ENCODE data around the gene KIF13A. TPM values are rescaled to one million over a fixed set of nuclear protein-coding genes. Genes with fewer than 3 reads are reported as not detected.

KIF13A gene
- total RNA-seq, 2 experiments from 2014 or later: not detected

- DNase-seq: no peak
- Mint-ChIP-seq H3K27me3 (ENCODE audit: low read depth) (no peaks in the 10 kb centered on the region), H3K36me3 (ENCODE audit: low read depth) (no peaks in the 10 kb centered on the region), H3K27ac (no peak overlapping the region), H3K9me3 (no peaks in the 10 kb centered on the region), H3K4me3 (no peak overlapping the region), H3K4me1 (ENCODE audit: low read depth) (peaks cover 6% of the 10 kb centered on the region)
- intact Hi-C loops (cut with micrococcal nuclease): no loop called here
- CTCF ChIA-PET: interaction anchor here (0.7 to 1.0 kb wide), 3 partner anchors 17 to 87 kb away, joined by 3 to 4 read pairs (median 4); no protein-coding TSS in a partner anchor
Observed at GRCh38 chr6:17719323-17720041, 268.0 kb downstream of the KIF13A start.

- Mint-ChIP-seq H3K27ac (no peak overlapping the region), H3K27me3 (ENCODE audit: low read depth) (no peaks in the 10 kb centered on the region), H3K4me3 (no peak overlapping the region), H3K36me3 (ENCODE audit: low read depth) (no peaks in the 10 kb centered on the region), H3K9me3 (no peaks in the 10 kb centered on the region), H3K4me1 (ENCODE audit: low read depth) (peaks cover 11% of the 10 kb centered on the region)
- DNase-seq: no peak
- intact Hi-C loops (cut with micrococcal nuclease): no loop called here
- CTCF ChIA-PET: interaction anchor here (0.7 kb wide), 1 partner anchor 66 kb away, joined by 3 read pairs; no protein-coding TSS in a partner anchor
Observed at GRCh38 chr6:17716221-17716620, 271.2 kb downstream of the KIF13A start.

GRCh38 chr6:17714879-17715851 lies 272.3 kb downstream of the KIF13A start:
- intact Hi-C loops (cut with micrococcal nuclease): loop anchor here (1.0 kb wide), 1 partner anchor 8 kb away; no protein-coding TSS in a partner anchor
- peak; percentile 63 for DNase-seq
- Mint-ChIP-seq H3K27me3 (ENCODE audit: low read depth) (no peaks in the 10 kb centered on the region), H3K9me3 (no peaks in the 10 kb centered on the region), H3K4me3 (no peak overlapping the region), H3K36me3 (ENCODE audit: low read depth) (no peaks in the 10 kb centered on the region), H3K27ac (peak overlapping the region; percentile 74), H3K4me1 (ENCODE audit: low read depth) (peaks cover 11% of the 10 kb centered on the region)
- CTCF ChIA-PET: interaction anchor here (0.7 to 1.9 kb wide), 2 partner anchors 13 to 65 kb away, joined by 3 to 11 read pairs; no protein-coding TSS in a partner anchor

- Mint-ChIP-seq H3K27me3 (ENCODE audit: low read depth) (no peaks in the 10 kb centered on the region), H3K4me3 (no peak overlapping the region), H3K36me3 (ENCODE audit: low read depth) (peaks cover 3% of the 10 kb centered on the region), H3K4me1 (ENCODE audit: low read depth) (peaks cover 11% of the 10 kb centered on the region), H3K9me3 (no peaks in the 10 kb centered on the region), H3K27ac (no peak overlapping the region)
- DNase-seq: no peak
- intact Hi-C loops (cut with micrococcal nuclease): no loop called here
- CTCF ChIA-PET: interaction anchor here (1.9 kb wide), 1 partner anchor 12 kb away, joined by 11 read pairs; no protein-coding TSS in a partner anchor
Observed at GRCh38 chr6:17714177-17714576, 273.3 kb downstream of the KIF13A start.

DNA sequence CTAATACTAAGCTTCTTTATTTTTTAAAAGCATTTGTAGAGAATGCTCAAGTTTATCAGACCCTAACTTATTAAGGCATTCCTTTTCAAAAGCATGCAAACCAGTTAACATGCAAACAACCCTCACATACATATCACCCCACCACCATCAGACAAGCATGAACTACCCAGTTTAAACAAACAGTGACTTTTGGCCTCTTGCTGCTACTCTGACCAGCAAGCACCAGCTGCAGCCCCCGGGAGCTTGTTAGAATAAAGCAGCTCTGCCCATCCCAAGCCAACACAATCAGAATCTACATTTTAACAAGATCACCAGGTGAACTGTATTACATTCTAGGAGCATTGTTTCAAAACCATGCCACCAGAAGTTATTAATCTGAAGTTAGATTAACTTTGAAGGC lies 274.9 kb downstream of the KIF13A start:
- Mint-ChIP-seq H3K9me3 (no peaks in the 10 kb centered on the region), H3K36me3 (ENCODE audit: low read depth) (peaks cover 13% of the 10 kb centered on the region), H3K27me3 (ENCODE audit: low read depth) (no peaks in the 10 kb centered on the region), H3K27ac (no peak overlapping the region), H3K4me3 (no peak overlapping the region), H3K4me1 (ENCODE audit: low read depth) (peaks cover 13% of the 10 kb centered on the region)
- CTCF ChIA-PET: interaction anchor here (1.0 kb wide), 1 partner anchor 15 kb away, joined by 3 read pairs; no protein-coding TSS in a partner anchor
- intact Hi-C loops (cut with micrococcal nuclease): no loop called here
- DNase-seq: no peak

- Mint-ChIP-seq H3K4me1 (ENCODE audit: low read depth) (peaks cover 20% of the 10 kb centered on the region), H3K27me3 (ENCODE audit: low read depth) (no peaks in the 10 kb centered on the region), H3K36me3 (ENCODE audit: low read depth) (peaks cover 25% of the 10 kb centered on the region), H3K27ac (no peak overlapping the region), H3K9me3 (no peaks in the 10 kb centered on the region), H3K4me3 (no peak overlapping the region)
- CTCF ChIA-PET: no interaction called here
- DNase-seq: no peak
- intact Hi-C loops (cut with micrococcal nuclease): no loop called here
Observed at GRCh38 chr6:17710331-17710730, 277.1 kb downstream of the KIF13A start.

DNA sequence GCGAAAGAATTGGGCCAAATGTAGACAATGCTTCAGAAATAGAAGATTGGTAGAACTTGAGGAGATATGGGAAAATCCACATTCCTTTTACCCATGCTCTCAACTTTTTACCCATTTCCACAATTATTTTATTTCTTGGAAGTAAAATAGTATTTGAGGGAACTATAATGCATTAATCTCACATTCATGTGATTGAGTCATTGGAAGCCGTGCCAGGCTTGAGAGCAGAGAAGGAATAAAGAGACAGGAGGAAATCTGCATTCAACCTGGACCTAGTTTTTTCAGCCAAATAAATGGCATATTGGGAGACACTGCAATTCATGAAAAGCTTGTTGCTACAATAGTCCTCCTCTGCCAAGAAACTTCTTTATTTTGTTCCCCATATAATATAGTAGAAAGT lies 278.0 kb downstream of the KIF13A start:
- Mint-ChIP-seq H3K27me3 (ENCODE audit: low read depth) (no peaks in the 10 kb centered on the region), H3K27ac (no peak overlapping the region), H3K4me3 (no peak overlapping the region), H3K9me3 (no peaks in the 10 kb centered on the region), H3K4me1 (ENCODE audit: low read depth) (peaks cover 14% of the 10 kb centered on the region), H3K36me3 (ENCODE audit: low read depth) (peaks cover 27% of the 10 kb centered on the region)
- intact Hi-C loops (cut with micrococcal nuclease): loop anchor here (2.0 to 10.0 kb wide), 3 partner anchors 172 to 1235 kb away; no protein-coding TSS in a partner anchor
- CTCF ChIA-PET: interaction anchor here (0.9 kb wide), 1 partner anchor 9 kb away, joined by 4 read pairs; no protein-coding TSS in a partner anchor
- no peak for DNase-seq

Other genes with a start within 250 kb of the KIF13A start
- gene NHLRC1, start 135.0 kb upstream of the KIF13A start, total RNA-seq: under 1 TPM; 0.10 to 0.25 TPM
- gene TPMT, start 167.4 kb upstream of the KIF13A start, total RNA-seq: 1 to 10 TPM; 4.9 to 5.6 TPM
- 10 to 100 TPM; 14.4 to 15.2 TPM for gene KDM1B, start 167.8 kb upstream of the KIF13A start, total RNA-seq